Posterior vena cava (tissue), 2 donors: ENCODE measurements around the gene MREG. TPM values are rescaled to one million over a fixed set of nuclear protein-coding genes. Genes with fewer than 3 reads are reported as not detected.

Experiments used
- DNase-seq: peaks from one replicate; pipeline ENCODE4 v3.0.0-alpha.2; 2020; ENCODE audit warnings: low spot score
- intact Hi-C, 2 donors: fragments of 100-400 bp; cut with DNase I; formaldehyde crosslinking; loops; one replicate each; pipeline versions ENCODE4 v1.14.1 to v1.14.2; 2022 to 2023
- long read RNA-seq, 2 donors: library from polyadenylated mRNA; unstranded; transcript quantifications; one replicate each; pipeline ENCODE4 v2.0.0, GENCODE V29; 2020 to 2021
- total RNA-seq, 2 donors: library from RNA; stranded (reverse); fragmentation: NEBNext Ultra II Directional; extraction: Animal tissue kit (Norgen Biotek cat#: 25700); gene quantifications; one replicate each; pipeline ENCODE4 v1.2.1, GENCODE V29; 2021
- donor health status: DM: yes; HTN: yes; CAD: no.
- donor health status: DM: yes; HTN: yes; CAD: no.

MREG gene
- total RNA-seq = under 1 TPM; 0.67 to 0.74 TPM
- long read RNA-seq, donor 1 = 0 reads
- long read RNA-seq, donor 2 = 0 reads

GRCh38 chr2:216013080-216013909 is at the start of gene MREG:
MREG (minus strand) TSS chr2:216013551; CDS start chr2:216013327, 224 bp downstream.
- intact Hi-C loops = no loop called here
- DNase-seq = peak; percentile 88

- no peak for DNase-seq
These were observed 46.0 kb upstream of the MREG start for GRCh38 chr2:216059233-216059834.

GRCh38 chr2:216057688-216058193 is 44.4 kb upstream of the MREG start:
- intact Hi-C loops = loop anchor here in 1 of 2 donors (1.0 kb wide), 1 partner anchor 10 kb away; no protein-coding TSS in a partner anchor
- DNase-seq = no peak

More at GRCh38 chr2:216059233-216059834, 46.0 kb upstream of the MREG start:
- intact Hi-C loops = no loop called here

GRCh38 chr2:216056739-216057138 is 43.4 kb upstream of the MREG start:
- intact Hi-C loops = loop anchor here in 1 of 2 donors (1.0 kb wide), 1 partner anchor 9 kb away; no protein-coding TSS in a partner anchor

GRCh38 chr2:216055680-216056079 is 42.3 kb upstream of the MREG start:
- intact Hi-C loops = no loop called here
- no peak for DNase-seq

More at GRCh38 chr2:216056739-216057138, 43.4 kb upstream of the MREG start:
- DNase-seq = no peak

- DNase-seq = no peak
- intact Hi-C loops = no loop called here
These were observed 39.1 kb upstream of the MREG start for GRCh38 chr2:216052420-216052819.

GRCh38 chr2:216051350-216051749 is 38.0 kb upstream of the MREG start:
- intact Hi-C loops = no loop called here
- DNase-seq = no peak

GRCh38 chr2:216049452-216049851 is 36.1 kb upstream of the MREG start:
- DNase-seq = no peak
- intact Hi-C loops = no loop called here

GRCh38 chr2:216047397-216047796 is 34.0 kb upstream of the MREG start:
- DNase-seq = no peak
- intact Hi-C loops = loop anchor here in 1 of 2 donors (1.0 to 2.0 kb wide), 2 partner anchors 10 to 17 kb away; no protein-coding TSS in a partner anchor

GRCh38 chr2:216044883-216045486 is 31.6 kb upstream of the MREG start:
- intact Hi-C loops = no loop called here
- no peak for DNase-seq

GRCh38 chr2:216043949-216044348 is 30.6 kb upstream of the MREG start:
- DNase-seq = no peak
- intact Hi-C loops = no loop called here

GRCh38 chr2:216041438-216041837 is 28.1 kb upstream of the MREG start:
- intact Hi-C loops = no loop called here
- DNase-seq = no peak

GRCh38 chr2:216039918-216040317 is 26.6 kb upstream of the MREG start:
- intact Hi-C loops = no loop called here
- DNase-seq = no peak

GRCh38 chr2:216034065-216034464 is 20.7 kb upstream of the MREG start:
- intact Hi-C loops = no loop called here
- DNase-seq = no peak

- intact Hi-C loops = no loop called here
These were observed 20.1 kb upstream of the MREG start for GRCh38 chr2:216033403-216033802.

GRCh38 chr2:216031960-216032689 is 18.8 kb upstream of the MREG start:
- intact Hi-C loops = no loop called here
- DNase-seq = no peak

More at GRCh38 chr2:216033403-216033802, 20.1 kb upstream of the MREG start:
- no peak for DNase-seq

- intact Hi-C loops = no loop called here
- no peak for DNase-seq
These were observed 16.9 kb upstream of the MREG start for GRCh38 chr2:216030216-216030615.

- intact Hi-C loops = no loop called here
- no peak for DNase-seq
These were observed 16.2 kb upstream of the MREG start for GRCh38 chr2:216029416-216030129.
